GM12891 (cell line): ENCODE measurements around the gene ABHD2.
"Not testable (repeated sequence)": the region's sequence is repeated elsewhere in the genome, so short reads cannot be mapped to it uniquely, and the experiment has no call there.

Source experiments
- DNase-seq: peaks from one replicate; pipeline ENCODE4 v3.0.0; 2011; ENCODE audit warnings: low spot score; ENCODE audit not compliant: insufficient read length
- FAIRE-seq: peaks from 2 replicates; lab custom pipeline; 2011; peaks lifted over from hg19 to GRCh38; lab: Jason Lieb, UNC
- PAX5 ChIP-seq: IDR thresholded peaks from 2 replicates; pipeline ENCODE4 v1.6.1; 2011; ENCODE audit warnings: low read length, moderate library complexity, mild to moderate bottlenecking; ENCODE audit not compliant: insufficient read depth, severe bottlenecking
- POLR2A ChIP-seq: IDR thresholded peaks from 2 replicates; pipeline ENCODE4 v1.6.1; 2011; ENCODE audit warnings: low read depth, low read length, control low read depth
- POLR2AphosphoS5 ChIP-seq: IDR thresholded peaks from 2 replicates; pipeline ENCODE4 v1.6.1; 2011; ENCODE audit warnings: low read depth, low read length, control low read depth
- POU2F2 ChIP-seq: IDR thresholded peaks from 2 replicates; pipeline ENCODE4 v1.6.1; 2011; ENCODE audit warnings: low read depth, mild to moderate bottlenecking, control low read depth, low read length, moderate library complexity
- SPI1 ChIP-seq: IDR thresholded peaks from 2 replicates; pipeline ENCODE4 v1.6.1; 2011; ENCODE audit warnings: low read depth, low read length, control low read depth
- TAF1 ChIP-seq: IDR thresholded peaks from 2 replicates; pipeline ENCODE4 v1.6.1; 2011; ENCODE audit warnings: low read depth, low read length, control low read depth

ABHD2 gene

DNA sequence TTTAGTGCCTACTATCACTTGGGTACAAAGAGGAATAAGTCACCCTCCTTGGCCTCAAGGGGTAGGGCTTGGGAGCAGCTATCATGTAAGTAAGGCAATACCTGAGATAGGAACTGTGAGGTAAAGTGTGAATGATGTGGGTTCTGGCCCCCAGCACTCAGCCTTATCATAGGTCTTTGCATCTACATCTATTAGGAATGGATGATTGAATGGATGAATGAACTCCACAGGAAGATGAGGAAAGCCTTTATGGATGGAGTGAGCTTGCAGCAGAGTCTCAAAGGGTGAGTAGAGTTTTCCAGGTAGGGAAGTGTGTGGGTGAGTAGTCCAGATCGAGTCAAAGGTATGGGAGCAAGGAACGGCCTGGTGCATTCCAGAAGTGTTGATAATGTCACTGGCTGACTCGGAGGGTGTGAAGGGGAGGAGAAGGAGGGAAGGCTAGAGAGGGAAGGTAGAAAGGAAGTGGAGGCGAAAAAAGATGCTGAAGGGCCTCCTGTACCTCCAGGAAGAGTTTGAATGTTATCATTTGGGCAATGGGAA lies 13.1 kb upstream of the ABHD2 start:
- no peak for FAIRE-seq
- no peak for DNase-seq
- TF ChIP-seq POU2F2 (no peak), POLR2A (no peak), PAX5 (no peak), POLR2AphosphoS5 (no peak), TAF1 (no peak)

DNA sequence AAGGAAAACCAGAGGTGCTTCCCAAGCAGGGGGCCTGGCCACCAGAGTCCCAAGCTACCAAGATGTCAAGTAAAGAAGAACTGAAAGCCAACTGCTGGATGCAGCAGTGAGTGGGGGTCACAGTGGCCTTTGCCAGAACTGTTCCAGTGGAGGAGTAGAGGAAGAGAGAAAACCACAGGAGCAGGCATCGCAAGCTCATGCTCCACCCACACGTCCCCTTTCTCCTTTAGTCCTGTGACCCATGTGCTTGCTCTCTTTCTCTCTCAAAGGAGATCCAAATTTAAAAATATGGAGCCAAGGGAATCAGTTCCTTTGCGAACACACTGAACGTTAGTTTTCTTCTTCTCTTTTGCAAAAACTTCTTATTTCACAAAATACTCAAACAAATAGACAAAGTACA lies 12.4 kb upstream of the ABHD2 start:
- DNase-seq (no peak), FAIRE-seq (no peak)
- TF ChIP-seq PAX5 (no peak), SPI1 (no peak), TAF1 (no peak), POLR2AphosphoS5 (no peak), POLR2A (no peak), POU2F2 (no peak)

- TF ChIP-seq POLR2AphosphoS5: no peak
Observed at GRCh38 chr15:89077750-89078149, 10.5 kb upstream of the ABHD2 start.

GRCh38 chr15:89078851-89079810 lies 9.1 kb upstream of the ABHD2 start:
- FAIRE-seq: no peak
- no peak for TF ChIP-seq TAF1
- TF ChIP-seq POLR2AphosphoS5: no peak
- TF ChIP-seq POLR2A: no peak
- no peak for TF ChIP-seq SPI1
- TF ChIP-seq PAX5: no peak
- no peak for TF ChIP-seq POU2F2
- no peak for DNase-seq

More at GRCh38 chr15:89077750-89078149, 10.5 kb upstream of the ABHD2 start:
- DNase-seq: no peak
- no peak for FAIRE-seq

DNA sequence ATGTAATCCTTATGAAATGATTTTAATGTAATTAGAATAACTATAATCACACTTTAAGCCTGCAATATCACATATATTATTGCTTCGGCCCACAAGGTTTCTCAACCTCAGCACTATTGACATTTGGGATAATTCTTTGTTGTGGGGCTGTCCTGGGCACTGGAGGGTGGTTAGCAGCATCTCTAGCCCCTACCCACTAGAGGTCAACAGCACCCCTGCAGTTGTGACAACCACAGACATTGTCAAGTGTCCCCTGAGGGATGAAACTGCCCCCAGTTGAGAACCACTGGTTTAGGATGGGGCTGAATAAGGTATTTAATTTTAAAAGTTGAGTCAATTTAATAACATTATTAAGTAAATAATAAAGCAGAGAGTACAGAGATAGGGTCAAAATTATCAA lies 6.4 kb upstream of the ABHD2 start:
- no peak for DNase-seq
- no peak for TF ChIP-seq POU2F2
- no peak for TF ChIP-seq POLR2AphosphoS5
- TF ChIP-seq PAX5: no peak
- TF ChIP-seq POLR2A: no peak
- TF ChIP-seq SPI1: no peak
- no peak for TF ChIP-seq TAF1
- no peak for FAIRE-seq

GRCh38 chr15:89083246-89083645 lies 5.0 kb upstream of the ABHD2 start:
- FAIRE-seq: no peak
- TF ChIP-seq PAX5 (no peak), POU2F2 (no peak), POLR2AphosphoS5 (no peak), TAF1 (no peak), SPI1 (no peak), POLR2A (no peak)
- no peak for DNase-seq

GRCh38 chr15:89085289-89085926 lies 2.8 kb upstream of the ABHD2 start:
- DNase-seq (no peak), FAIRE-seq (no peak)
- no peak for TF ChIP-seq SPI1
- TF ChIP-seq POU2F2: no peak

DNA sequence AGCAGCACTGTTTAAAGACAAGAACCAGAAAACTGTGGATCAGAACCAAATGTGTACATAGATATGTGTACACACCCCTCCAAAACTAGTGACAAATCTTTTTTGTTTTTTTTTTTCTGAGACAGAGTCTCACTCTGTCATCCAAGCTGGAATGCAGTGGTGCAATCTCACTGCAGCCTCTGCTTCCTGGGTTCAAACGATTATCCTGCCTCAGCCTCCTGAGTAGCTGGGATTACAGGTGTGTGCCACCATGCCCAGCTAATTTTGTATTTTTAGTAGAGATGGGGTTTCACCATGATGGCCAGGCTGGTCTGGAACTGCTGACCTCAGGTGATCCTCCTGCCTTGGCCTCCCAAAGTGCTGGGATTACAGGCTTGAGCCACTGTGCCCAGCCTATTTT lies 2.3 kb upstream of the ABHD2 start:
- not testable (repeated sequence) for DNase-seq, FAIRE-seq

GRCh38 chr15:89086390-89086789 lies 1.9 kb upstream of the ABHD2 start:
- not testable (repeated sequence) for DNase-seq, FAIRE-seq

DNA sequence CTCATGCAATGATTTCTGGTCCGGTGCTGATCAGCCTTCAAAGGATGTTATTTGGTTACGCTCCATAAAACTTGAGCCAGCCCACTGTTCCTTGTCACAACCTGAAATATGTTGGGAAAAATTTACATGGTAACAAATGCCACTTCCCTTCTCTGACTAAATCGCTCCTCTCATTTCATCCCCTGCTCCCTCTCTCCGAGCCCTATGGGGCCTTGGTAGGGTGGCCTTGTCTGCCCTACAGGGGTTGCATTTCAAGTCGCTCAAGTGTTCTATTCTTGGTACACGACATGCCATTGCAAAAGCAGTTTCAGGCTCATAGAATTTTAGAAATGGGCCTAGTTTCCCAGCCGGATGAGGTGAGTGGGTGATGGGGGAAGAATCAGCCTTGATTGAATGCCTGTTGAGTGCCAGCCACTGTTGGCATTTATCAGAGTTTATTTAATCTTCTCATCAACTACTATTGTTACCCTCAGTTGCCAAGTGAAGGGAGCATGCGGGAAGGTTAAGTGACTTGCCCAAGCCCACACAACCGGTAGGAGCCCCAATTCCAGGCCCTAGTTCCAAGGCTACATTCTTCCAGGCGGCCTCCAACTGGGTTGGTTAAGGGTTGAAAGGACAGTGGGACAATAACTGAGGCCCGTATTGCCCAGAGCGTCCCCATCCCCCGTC lies 961 bp upstream of the ABHD2 start:
- no peak for FAIRE-seq
- TF ChIP-seq PAX5: no peak
- no peak for TF ChIP-seq POLR2AphosphoS5
- TF ChIP-seq SPI1: no peak
- no peak for TF ChIP-seq TAF1
- no peak for TF ChIP-seq POLR2A
- no peak for TF ChIP-seq POU2F2
- no peak for DNase-seq
